Esophagus squamous epithelium (tissue), 4 donors: ENCODE measurements around the gene ARIH2.

Source experiments
- POLR2A ChIP-seq, 4 donors: fragments of 450-650 bp; IDR thresholded peaks; one replicate each; pipeline ENCODE4 v1.6.1; 2017; ENCODE audit warnings: antibody characterized with exemption in 4 of 4, mild to moderate bottlenecking in 4 of 4, moderate library complexity in 3 of 4
- TF ChIP-seq, protein P1 (sequence below), 6 experiments: fragments of 450-650 bp in 4 of 6; fragments of 200-600 bp in 2 of 6; sonication (generic) in 2 of 6; IDR thresholded peaks; one replicate each; pipeline ENCODE4 v1.5.1; 2016 to 2019; ENCODE audit warnings: antibody characterized with exemption in 6 of 6, mild to moderate bottlenecking in 4 of 6, moderate library complexity in 4 of 6

DNA sequence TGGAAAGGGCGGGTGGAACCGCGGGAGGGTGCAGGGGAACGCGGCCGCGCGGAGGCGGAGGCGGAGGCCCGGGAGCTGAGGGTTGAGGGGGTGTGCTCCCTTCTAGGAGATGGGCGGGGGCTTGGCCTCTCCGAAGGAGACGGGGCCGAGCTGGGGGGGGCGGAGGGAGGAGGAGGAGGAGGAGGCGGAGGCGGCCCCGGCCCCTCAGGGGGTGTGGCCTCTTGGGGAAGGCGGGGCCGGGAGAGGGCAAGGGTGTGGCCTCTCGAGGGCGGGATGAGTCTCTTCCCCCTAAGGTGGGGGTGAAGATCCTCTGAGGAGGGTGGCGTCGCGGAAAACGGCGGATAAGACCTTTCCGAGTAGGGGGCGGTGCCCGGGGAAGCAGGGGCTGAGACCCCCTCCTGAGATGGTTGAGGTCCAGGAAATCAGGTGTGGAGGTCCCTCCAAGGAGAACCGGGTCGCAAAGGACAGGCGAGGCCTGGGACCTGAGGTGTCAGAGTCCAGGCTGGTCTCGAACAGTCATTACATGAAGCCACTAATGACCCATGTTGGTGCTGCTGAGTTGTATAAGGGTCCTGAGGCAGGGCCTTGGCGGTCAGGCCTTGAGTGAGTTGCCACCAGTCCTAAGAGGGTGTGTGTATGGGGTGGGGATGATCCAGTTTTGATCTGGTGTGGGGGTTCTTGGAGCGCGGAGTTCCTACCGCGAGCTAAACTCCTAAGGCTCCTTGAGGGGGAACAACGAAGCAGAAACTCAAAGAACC, 89.3 kb downstream of the ARIH2 start:
- TF ChIP-seq, protein P1, sequence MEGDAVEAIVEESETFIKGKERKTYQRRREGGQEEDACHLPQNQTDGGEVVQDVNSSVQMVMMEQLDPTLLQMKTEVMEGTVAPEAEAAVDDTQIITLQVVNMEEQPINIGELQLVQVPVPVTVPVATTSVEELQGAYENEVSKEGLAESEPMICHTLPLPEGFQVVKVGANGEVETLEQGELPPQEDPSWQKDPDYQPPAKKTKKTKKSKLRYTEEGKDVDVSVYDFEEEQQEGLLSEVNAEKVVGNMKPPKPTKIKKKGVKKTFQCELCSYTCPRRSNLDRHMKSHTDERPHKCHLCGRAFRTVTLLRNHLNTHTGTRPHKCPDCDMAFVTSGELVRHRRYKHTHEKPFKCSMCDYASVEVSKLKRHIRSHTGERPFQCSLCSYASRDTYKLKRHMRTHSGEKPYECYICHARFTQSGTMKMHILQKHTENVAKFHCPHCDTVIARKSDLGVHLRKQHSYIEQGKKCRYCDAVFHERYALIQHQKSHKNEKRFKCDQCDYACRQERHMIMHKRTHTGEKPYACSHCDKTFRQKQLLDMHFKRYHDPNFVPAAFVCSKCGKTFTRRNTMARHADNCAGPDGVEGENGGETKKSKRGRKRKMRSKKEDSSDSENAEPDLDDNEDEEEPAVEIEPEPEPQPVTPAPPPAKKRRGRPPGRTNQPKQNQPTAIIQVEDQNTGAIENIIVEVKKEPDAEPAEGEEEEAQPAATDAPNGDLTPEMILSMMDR (IDR thresholded peaks at IDR 0.05): no peak
- peak in 1 of 4 donors; percentile 16 for TF ChIP-seq POLR2A (IDR thresholded peaks at IDR 0.05)
